ENCODE measurements around the gene DAAM2.

The DAAM2 gene

DNA sequence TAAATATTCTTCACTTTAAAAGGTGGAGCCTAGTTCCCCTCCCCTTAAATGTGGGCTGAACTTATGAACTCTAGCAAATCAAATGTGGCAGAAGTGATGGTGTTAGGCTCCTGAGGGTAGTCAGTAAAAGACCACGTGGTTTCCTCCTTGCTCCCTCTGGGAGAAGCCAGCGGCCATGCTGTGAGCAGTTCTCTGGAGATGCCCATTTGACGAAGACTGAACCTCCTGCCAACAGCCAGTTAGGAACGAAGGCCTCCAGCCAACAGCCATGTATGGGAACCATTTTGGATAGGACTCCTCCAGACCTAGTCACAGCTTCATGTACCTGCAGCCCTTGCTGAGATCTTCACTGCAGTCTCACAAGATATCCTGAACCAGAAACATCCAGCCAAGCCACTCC lies 149.6 kb downstream of the DAAM2 start:
- no peaks in the 10 kb centered on the region for H3K4me1 Mint-ChIP-seq

DNA sequence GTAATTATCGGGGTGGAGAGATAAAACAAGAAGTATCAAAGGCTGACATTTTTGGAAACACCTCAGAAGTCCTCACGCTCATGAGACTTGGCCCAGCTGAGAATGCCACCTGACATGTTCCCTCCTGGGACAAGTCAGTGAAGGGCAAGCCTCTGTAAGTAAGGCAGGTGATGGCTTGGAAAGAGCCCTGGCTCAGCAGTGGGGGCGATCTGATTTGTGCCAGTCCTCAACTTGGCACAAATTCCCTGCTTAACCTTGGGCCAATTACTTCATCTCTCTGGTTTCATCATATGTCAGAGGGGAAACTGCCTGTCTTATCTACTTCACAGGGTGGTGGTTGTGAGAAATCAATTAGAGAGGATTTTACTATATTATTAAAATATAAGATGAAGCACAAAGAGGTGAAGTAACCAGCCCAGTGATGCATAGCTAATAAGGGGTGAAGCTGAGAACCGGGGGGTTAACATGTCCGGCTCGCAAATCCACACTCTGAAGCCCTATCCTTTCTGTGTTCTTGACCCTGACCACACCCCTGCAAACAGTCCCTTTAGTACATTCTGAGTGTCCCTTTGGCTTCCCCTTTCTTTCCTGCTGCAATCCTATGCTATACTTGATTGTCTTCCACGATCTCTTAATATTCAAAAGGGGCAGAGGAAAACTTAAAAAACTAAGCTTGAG lies 150.9 kb downstream of the DAAM2 start:
- no peak overlapping the region for H3K4me3 Mint-ChIP-seq
- H3K9me3 Mint-ChIP-seq = no peaks in the 10 kb centered on the region
- peaks cover 5% of the 10 kb centered on the region for H3K27me3 Mint-ChIP-seq
- no peak overlapping the region for H3K27ac Mint-ChIP-seq
- H3K4me1 Mint-ChIP-seq = no peaks in the 10 kb centered on the region
- no peaks in the 10 kb centered on the region for H3K36me3 Mint-ChIP-seq

More for the DNA sequence above, 149.6 kb downstream of the DAAM2 start:
- H3K27me3 Mint-ChIP-seq = peaks cover 5% of the 10 kb centered on the region
- no peak overlapping the region for H3K4me3 Mint-ChIP-seq
- H3K36me3 Mint-ChIP-seq = no peaks in the 10 kb centered on the region
- H3K27ac Mint-ChIP-seq = no peak overlapping the region
- H3K9me3 Mint-ChIP-seq = no peaks in the 10 kb centered on the region

DNA sequence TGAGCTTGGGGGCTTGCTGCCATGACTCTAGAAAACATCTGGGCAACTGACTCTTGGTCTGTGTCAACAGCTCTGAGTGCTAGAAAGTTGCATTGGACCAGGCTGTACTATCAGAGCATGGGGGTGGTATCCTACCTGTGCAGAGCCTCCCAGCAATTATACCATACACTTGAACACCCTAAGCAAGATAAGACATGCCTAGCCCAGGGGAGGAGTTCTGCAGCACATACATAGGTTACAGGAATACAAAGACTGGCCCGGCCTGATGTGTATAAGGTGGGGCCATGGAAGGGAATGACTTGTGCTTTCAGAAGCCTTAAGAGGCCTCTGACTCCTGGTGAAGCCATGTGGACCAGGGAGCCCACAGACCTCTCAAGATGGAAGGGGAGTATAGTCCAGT lies 153.4 kb downstream of the DAAM2 start:
- H3K4me3 Mint-ChIP-seq = no peak overlapping the region

DNA sequence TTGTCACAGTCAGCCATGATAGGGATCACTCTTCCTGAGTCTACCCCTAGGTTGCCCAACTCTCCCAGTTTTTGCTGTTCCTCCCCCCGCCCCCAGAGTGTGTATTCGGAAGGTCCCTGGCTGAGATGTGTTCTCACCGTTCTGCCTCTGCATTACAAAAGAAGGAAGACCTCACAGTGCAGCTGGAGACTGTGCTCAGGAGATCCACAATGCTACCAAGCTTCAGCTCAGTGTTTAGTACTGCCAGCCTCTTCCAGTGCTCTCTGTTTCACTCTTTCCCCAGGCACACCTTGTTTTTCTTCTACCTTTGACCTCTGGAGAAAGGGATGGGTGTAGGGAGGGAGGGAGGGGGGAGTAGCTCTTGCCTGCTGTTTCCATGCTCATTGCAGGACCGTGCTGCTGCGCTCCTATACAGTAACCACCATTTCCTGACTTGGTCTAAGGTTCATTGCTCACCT lies 155.5 kb downstream of the DAAM2 start:
- no peaks in the 10 kb centered on the region for H3K4me1 Mint-ChIP-seq
- no peaks in the 10 kb centered on the region for H3K9me3 Mint-ChIP-seq

More for the DNA sequence above, 153.4 kb downstream of the DAAM2 start:
- no peaks in the 10 kb centered on the region for H3K4me1 Mint-ChIP-seq
- H3K27me3 Mint-ChIP-seq = peaks cover 7% of the 10 kb centered on the region
- no peaks in the 10 kb centered on the region for H3K9me3 Mint-ChIP-seq
- no peak overlapping the region for H3K27ac Mint-ChIP-seq
- no peaks in the 10 kb centered on the region for H3K36me3 Mint-ChIP-seq

DNA sequence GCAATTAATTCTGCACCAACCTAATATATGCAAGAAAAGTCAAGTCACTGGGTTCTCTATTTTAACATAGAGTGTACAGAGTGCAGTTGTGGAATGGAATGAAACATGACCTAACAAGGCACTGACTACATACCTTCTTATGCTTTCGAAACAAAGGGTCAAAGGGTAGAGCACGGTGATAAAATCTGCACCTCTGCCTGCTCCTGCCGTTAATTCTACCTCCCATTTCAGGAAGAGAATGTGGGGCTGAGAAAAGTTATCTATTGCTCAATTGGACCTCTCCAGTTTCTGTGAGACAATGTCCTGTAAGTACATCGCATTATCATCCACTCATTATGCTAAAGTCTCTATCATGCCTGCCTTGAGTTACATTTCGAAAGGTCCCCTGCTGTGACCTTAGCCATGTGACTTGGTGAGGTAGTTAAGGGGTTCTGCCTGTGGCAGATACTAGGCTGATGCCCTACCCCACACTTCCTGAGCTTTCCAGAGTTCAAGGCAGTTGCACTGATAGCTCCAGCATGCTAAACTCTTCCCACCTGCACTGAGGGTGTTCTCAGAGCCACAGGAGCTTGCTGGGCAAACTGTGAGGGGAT lies 156.1 kb downstream of the DAAM2 start:
- Mint-ChIP-seq H3K4me1 (no peaks in the 10 kb centered on the region), H3K36me3 (no peaks in the 10 kb centered on the region), H3K4me3 (no peak overlapping the region), H3K27me3 (peaks cover 6% of the 10 kb centered on the region), H3K9me3 (no peaks in the 10 kb centered on the region), H3K27ac (no peak overlapping the region)

More for the DNA sequence above, 155.5 kb downstream of the DAAM2 start:
- Mint-ChIP-seq H3K4me3 (no peak overlapping the region), H3K27me3 (peaks cover 7% of the 10 kb centered on the region), H3K36me3 (no peaks in the 10 kb centered on the region), H3K27ac (no peak overlapping the region)

DNA sequence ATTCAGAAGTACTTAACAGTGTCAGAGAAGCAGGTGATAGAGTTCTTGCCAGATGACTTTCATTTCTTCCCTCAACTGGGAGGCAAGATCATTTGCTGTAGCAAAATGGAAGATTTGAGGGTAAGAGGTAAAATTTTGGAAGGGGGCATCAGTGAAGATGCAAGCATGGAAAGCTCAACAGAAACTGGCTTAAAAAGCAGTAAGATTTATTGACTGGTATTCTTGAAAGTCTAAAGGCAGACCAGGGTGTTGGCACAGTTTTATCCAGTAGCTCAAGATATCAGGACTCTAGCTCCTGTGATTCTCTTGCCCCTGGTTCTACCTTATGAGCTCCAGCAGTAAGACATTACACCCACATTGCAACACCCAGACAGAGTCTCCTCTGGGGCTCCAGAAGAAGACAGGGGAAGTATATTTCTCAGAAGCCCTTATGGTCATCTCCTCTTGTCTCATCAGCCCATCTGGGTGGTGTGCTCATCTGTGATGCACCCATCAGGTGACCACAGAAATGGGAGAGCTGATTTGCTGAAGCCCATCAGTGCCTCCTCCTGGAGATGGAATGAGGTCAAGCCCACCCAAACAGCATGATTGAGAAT lies 158.0 kb downstream of the DAAM2 start:
- Mint-ChIP-seq H3K27ac (no peak overlapping the region), H3K4me1 (no peaks in the 10 kb centered on the region), H3K4me3 (no peak overlapping the region), H3K9me3 (no peaks in the 10 kb centered on the region), H3K36me3 (no peaks in the 10 kb centered on the region), H3K27me3 (peaks cover 4% of the 10 kb centered on the region)

DNA sequence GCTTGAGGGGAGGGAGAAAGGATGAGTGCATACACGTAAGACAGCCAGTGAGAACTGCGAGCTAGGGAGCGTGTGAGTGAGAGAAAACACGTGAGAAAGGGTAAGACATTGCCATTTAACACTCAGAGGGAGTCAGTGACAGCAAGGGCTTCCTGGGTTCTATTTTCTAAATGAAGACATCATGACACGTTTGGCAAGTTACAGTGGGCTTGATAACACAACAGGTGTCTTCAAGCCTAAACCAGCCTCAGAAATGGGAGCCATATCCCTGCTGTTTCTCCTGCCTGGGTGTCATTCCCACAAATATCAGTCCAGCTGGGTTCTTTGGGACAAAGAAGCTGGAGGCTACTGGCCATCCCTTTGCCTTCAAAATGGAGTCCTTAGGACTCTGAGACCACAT lies 159.0 kb downstream of the DAAM2 start:
- H3K9me3 Mint-ChIP-seq = no peaks in the 10 kb centered on the region
- H3K27me3 Mint-ChIP-seq = peaks cover 6% of the 10 kb centered on the region

DNA sequence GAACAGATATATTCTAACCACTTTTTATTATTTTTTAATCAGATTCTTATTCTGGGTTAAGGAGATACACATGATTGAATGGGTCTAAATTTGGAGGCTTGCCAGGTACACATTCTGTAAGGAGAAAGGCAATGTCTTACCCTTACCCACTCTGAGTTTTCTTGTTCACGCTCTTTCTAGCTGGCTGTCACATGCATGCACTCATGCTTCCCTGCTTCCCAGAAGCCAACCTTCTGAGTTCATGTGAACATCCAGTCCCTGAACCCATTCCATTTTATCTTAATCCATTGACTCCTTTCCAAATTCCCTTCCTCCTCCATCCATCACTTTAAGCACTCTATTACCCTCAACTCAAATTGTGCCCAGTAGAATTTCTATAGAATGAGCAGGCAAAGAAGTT lies 159.5 kb downstream of the DAAM2 start:
- no peak overlapping the region for H3K27ac Mint-ChIP-seq
- H3K4me1 Mint-ChIP-seq = no peaks in the 10 kb centered on the region
- H3K36me3 Mint-ChIP-seq = no peaks in the 10 kb centered on the region
- H3K9me3 Mint-ChIP-seq = no peaks in the 10 kb centered on the region
- no peak overlapping the region for H3K4me3 Mint-ChIP-seq
- H3K27me3 Mint-ChIP-seq = peaks cover 4% of the 10 kb centered on the region

More for the DNA sequence above, 159.0 kb downstream of the DAAM2 start:
- no peak overlapping the region for H3K4me3 Mint-ChIP-seq
- no peaks in the 10 kb centered on the region for H3K4me1 Mint-ChIP-seq
- H3K36me3 Mint-ChIP-seq = no peaks in the 10 kb centered on the region
- H3K27ac Mint-ChIP-seq = no peak overlapping the region

DNA sequence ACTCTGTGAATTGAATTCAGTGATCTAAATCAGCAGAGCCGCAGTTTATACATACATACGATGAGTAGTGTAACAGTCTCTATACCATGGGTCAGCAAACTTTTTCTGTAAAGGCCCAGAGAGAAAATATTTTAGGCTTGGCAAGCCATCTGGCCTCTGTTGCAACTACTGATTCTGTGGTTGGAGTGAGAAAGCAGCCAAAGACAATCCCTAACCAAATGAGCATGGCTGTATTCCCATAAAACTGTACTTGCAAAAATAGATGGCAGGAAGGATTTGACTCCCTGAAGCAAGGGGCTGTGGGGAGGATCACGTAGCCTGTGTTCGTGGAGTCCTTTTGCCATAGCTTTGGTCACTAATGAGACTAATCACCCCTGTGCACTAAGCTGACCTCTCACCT lies 160.0 kb downstream of the DAAM2 start:
- H3K9me3 Mint-ChIP-seq = no peaks in the 10 kb centered on the region
- no peaks in the 10 kb centered on the region for H3K36me3 Mint-ChIP-seq
- H3K4me3 Mint-ChIP-seq = no peak overlapping the region
- no peak overlapping the region for H3K27ac Mint-ChIP-seq
- H3K27me3 Mint-ChIP-seq = peaks cover 4% of the 10 kb centered on the region
- H3K4me1 Mint-ChIP-seq = no peaks in the 10 kb centered on the region

DNA sequence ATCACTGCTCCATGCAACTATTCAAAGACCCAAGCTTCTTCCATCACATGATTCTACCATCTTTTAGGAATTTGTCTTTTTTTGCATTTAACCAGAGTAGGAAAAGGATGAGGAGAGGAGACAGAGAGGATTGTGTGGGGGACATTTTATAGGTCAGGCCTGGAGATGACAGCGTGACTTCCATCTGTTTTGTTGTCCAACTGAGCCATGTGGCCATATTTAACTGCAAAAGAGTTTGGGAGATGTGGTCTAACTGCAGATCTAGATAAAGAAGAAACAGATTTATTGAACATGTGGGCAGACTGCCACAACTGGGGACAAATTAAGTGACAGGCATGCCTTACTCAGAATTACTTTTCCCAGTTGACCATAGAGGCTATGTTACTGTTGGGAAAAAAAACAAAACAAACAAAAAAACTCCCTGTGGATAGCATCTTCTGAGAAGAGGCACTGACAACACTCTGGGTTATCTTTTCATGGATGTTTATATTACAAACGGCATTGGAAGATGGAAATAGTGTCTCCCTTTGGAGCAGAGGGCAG lies 161.0 kb downstream of the DAAM2 start:
- no peaks in the 10 kb centered on the region for H3K4me1 Mint-ChIP-seq
- H3K27me3 Mint-ChIP-seq = peaks cover 4% of the 10 kb centered on the region
- H3K4me3 Mint-ChIP-seq = no peak overlapping the region
- H3K36me3 Mint-ChIP-seq = no peaks in the 10 kb centered on the region
- H3K9me3 Mint-ChIP-seq = no peaks in the 10 kb centered on the region
- H3K27ac Mint-ChIP-seq = no peak overlapping the region
